CD4-positive, alpha-beta T cell (primary cell): ENCODE measurements around the gene FARS2. TPM values are rescaled to one million over a fixed set of nuclear protein-coding genes. Genes with fewer than 3 reads are reported as not detected.
A peak's percentile ranks its signal among the peaks of the same experiment; 100 is the strongest.

Experiments
- ATAC-seq: fragments of 200-7000 bp; cut with Tn5 transposase; one replicate; pipeline ENCODE4 v1.10.0; 2022; ENCODE audit warnings: mild to moderate bottlenecking; ENCODE audit not compliant: poor library complexity
- CTCF ChIA-PET: fragments of 350-600 bp; sonication (Branson Sonifier 250); formaldehyde crosslinking; loops from one replicate; lab custom pipeline; 2021; ENCODE audit warnings: antibody characterized with exemption, inconsistent platforms; lab: Charles Lee
- POLR2A ChIA-PET: fragments of 350-600 bp; sonication (Branson Sonifier 250); formaldehyde crosslinking; loops from one replicate; lab custom pipeline; 2021; ENCODE audit warnings: antibody characterized with exemption, inconsistent platforms; lab: Charles Lee
- DNase-seq, 14 experiments: peaks; one replicate each; pipeline ENCODE4 v3.0.0-alpha.2; 2013 to 2020; ENCODE audit warnings: mixed read lengths in 2 of 14
- H3K27ac ChIP-seq, 2 donors: one replicate each; pipeline versions ENCODE4 v1.5.1 to v1.7.0; 2013; ENCODE audit warnings: low read length in 2 of 2, low read depth in 1 of 2, mild to moderate bottlenecking in 1 of 2
- H3K27me3 ChIP-seq, 2 experiments: 1 replicate in 1 of 2; 2 replicates in 1 of 2; pipeline versions ENCODE4 v1.6.1 to v1.7.0; 2013; ENCODE audit warnings: low read length in 2 of 2, control low read depth in 1 of 2, mild to moderate bottlenecking in 1 of 2, moderate library complexity in 1 of 2; ENCODE audit not compliant: insufficient read depth in 2 of 2, control insufficient read depth in 1 of 2
- H3K36me3 ChIP-seq: one replicate; pipeline ENCODE4 v1.6.1; 2013; ENCODE audit warnings: low read length, control low read depth; ENCODE audit not compliant: insufficient read depth
- H3K4me1 ChIP-seq: one replicate; pipeline ENCODE4 v1.6.1; 2013; ENCODE audit warnings: low read length, control low read depth; ENCODE audit not compliant: insufficient read depth
- H3K4me3 ChIP-seq: one replicate; pipeline ENCODE4 v1.5.1; 2013; ENCODE audit warnings: mild to moderate bottlenecking, low read length, moderate library complexity
- H3K9me3 ChIP-seq, 2 experiments: 1 replicate in 1 of 2; 2 replicates in 1 of 2; pipeline versions ENCODE4 v1.6.1 to v1.7.0; 2013; ENCODE audit warnings: low read length in 2 of 2, mild to moderate bottlenecking in 2 of 2, control low read depth in 1 of 2, moderate library complexity in 1 of 2; ENCODE audit not compliant: control insufficient read depth in 1 of 2, insufficient read depth in 1 of 2
- H3K27ac Mint-ChIP-seq: one replicate; pipeline ENCODE4 v1.8.0; 2020; ENCODE audit warnings: mixed read lengths
- H3K27me3 Mint-ChIP-seq: one replicate; pipeline ENCODE4 v1.8.0; 2021; ENCODE audit warnings: mixed read lengths
- H3K36me3 Mint-ChIP-seq: one replicate; pipeline ENCODE4 v1.8.0; 2021; ENCODE audit warnings: low read depth, mixed read lengths
- H3K4me1 Mint-ChIP-seq: one replicate; pipeline ENCODE4 v1.8.0; 2021; ENCODE audit warnings: low read depth, mixed read lengths
- H3K4me3 Mint-ChIP-seq: one replicate; pipeline ENCODE4 v1.8.0; 2020; ENCODE audit warnings: mild to moderate bottlenecking, mixed read lengths
- H3K9me3 Mint-ChIP-seq: one replicate; pipeline ENCODE4 v1.8.0; 2020; ENCODE audit warnings: mixed read lengths
- CTCF ChIP-seq: fragments of 200-600 bp; IDR thresholded peaks from one replicate; pipeline ENCODE4 v1.8.0; 2022; ENCODE audit warnings: antibody characterized with exemption, mild to moderate bottlenecking
- intact Hi-C, 2 experiments: fragments of 100-400 bp; cut with DNase I in 1 of 2; cut with micrococcal nuclease in 1 of 2; formaldehyde crosslinking; loops; one replicate each; pipeline versions ENCODE4 v1.15.1 to v1.9.0; 2023 to 2025; cut with DNase I, micrococcal nuclease
- total RNA-seq, 174 experiments: library from RNA in 2 of 174; stranded (reverse) in 2 of 174; gene quantifications; one replicate each; pipeline ENCODE4 v1.2.3 and lab custom pipeline; 2021 to 2026

Gene FARS2
- total RNA-seq, 2 experiments from 2014 or later: 12.6 to 12.8 TPM

- H3K36me3 ChIP-seq: no peaks in the 10 kb centered on the region
- H3K9me3 Mint-ChIP-seq: peaks cover 3% of the 10 kb centered on the region
- no peak overlapping the region for H3K4me3 Mint-ChIP-seq
- no peaks in the 10 kb centered on the region for H3K27me3 Mint-ChIP-seq
- ATAC-seq (no peak), DNase-seq (peak in 4 of 14 experiments; percentile 1 to 19 (median 10))
- intact Hi-C loops: no loop called here
- ChIA-PET CTCF (no interaction called here), POLR2A (no interaction called here)
- no peak overlapping the region for H3K27ac Mint-ChIP-seq
- H3K4me3 ChIP-seq: no peak overlapping the region
- H3K4me1 Mint-ChIP-seq: peaks cover 21% of the 10 kb centered on the region
- H3K4me1 ChIP-seq: no peaks in the 10 kb centered on the region
- H3K36me3 Mint-ChIP-seq: peaks cover 39% of the 10 kb centered on the region
- H3K9me3 ChIP-seq: no peaks in the 10 kb centered on the region
- H3K27ac ChIP-seq: no peak overlapping the region
- no peaks in the 10 kb centered on the region for H3K27me3 ChIP-seq
- no peak for TF ChIP-seq CTCF
These were observed 161.1 kb downstream of the FARS2 start for GRCh38 chr6:5422321-5422915.

- Histone ChIP-seq H3K9me3 (no peaks in the 10 kb centered on the region), H3K36me3 (no peaks in the 10 kb centered on the region), H3K27me3 (no peaks in the 10 kb centered on the region), H3K4me1 (no peaks in the 10 kb centered on the region), H3K4me3 (no peak overlapping the region), H3K27ac (no peak overlapping the region)
- Mint-ChIP-seq H3K27me3 (no peaks in the 10 kb centered on the region), H3K36me3 (peaks cover 31% of the 10 kb centered on the region), H3K27ac (no peak overlapping the region), H3K4me1 (peaks cover 21% of the 10 kb centered on the region), H3K9me3 (no peaks in the 10 kb centered on the region), H3K4me3 (no peak overlapping the region)
- intact Hi-C loops: no loop called here
- TF ChIP-seq CTCF: no peak
- CTCF ChIA-PET: no interaction called here
- DNase-seq (no peak), ATAC-seq (no peak)
- POLR2A ChIA-PET: no interaction called here
These were observed 161.9 kb downstream of the FARS2 start for GRCh38 chr6:5423251-5423650.

- TF ChIP-seq CTCF: no peak
- ATAC-seq: no peak
- intact Hi-C loops: no loop called here
These were observed 163.4 kb downstream of the FARS2 start for GRCh38 chr6:5424726-5425125.

More at GRCh38 chr6:5424726-5425125, 163.4 kb downstream of the FARS2 start:
- CTCF ChIA-PET: no interaction called here
- Mint-ChIP-seq H3K36me3 (peaks cover 20% of the 10 kb centered on the region), H3K4me1 (peaks cover 21% of the 10 kb centered on the region), H3K4me3 (no peak overlapping the region), H3K27ac (no peak overlapping the region), H3K9me3 (no peaks in the 10 kb centered on the region), H3K27me3 (no peaks in the 10 kb centered on the region)
- no peak for DNase-seq
- Histone ChIP-seq H3K27ac (no peak overlapping the region), H3K4me3 (no peak overlapping the region), H3K9me3 (no peaks in the 10 kb centered on the region), H3K4me1 (no peaks in the 10 kb centered on the region), H3K27me3 (no peaks in the 10 kb centered on the region), H3K36me3 (no peaks in the 10 kb centered on the region)
- POLR2A ChIA-PET: no interaction called here
